ENCODE data around the gene NLK.
"Not testable (repeated sequence)": the region's sequence is repeated elsewhere in the genome, so short reads cannot be mapped to it uniquely, and the experiment has no call there.

NLK gene

GRCh38 chr17:28194382-28194781 lies 151.9 kb downstream of the NLK start:
- no peak for DNase-seq (ENCODE audit: low read depth)

- no peak for DNase-seq (ENCODE audit: low read depth)
Observed at GRCh38 chr17:28196636-28197035, 154.2 kb downstream of the NLK start.

- DNase-seq (ENCODE audit: low read depth) = no peak
Observed at GRCh38 chr17:28199115-28199514, 156.6 kb downstream of the NLK start.

GRCh38 chr17:28199728-28200127 lies 157.3 kb downstream of the NLK start:
- no peak for DNase-seq (ENCODE audit: low read depth)

DNA sequence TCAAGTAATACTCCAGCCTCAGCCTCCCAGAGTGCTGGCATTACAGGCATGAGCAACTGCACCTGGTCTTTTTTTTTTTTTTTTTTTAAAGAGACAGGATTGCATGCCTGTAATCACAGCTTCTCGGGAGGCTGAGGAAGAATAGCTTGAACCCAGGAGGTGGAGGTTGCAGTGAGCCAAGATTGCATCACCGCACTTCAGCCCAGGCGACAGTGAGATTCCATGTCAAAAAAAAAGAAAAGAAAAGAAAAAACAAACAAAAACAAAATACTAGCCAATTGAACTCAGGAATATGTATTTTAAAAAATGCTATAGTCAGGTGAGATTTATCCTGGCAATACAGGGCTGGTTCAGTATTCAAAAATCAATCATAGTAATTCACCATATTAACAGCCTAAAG lies 158.8 kb downstream of the NLK start:
- no peak for DNase-seq (ENCODE audit: low read depth)

- DNase-seq (ENCODE audit: low read depth) = no peak
Observed at GRCh38 chr17:28204244-28204643, 161.8 kb downstream of the NLK start.

GRCh38 chr17:28204751-28205150 lies 162.3 kb downstream of the NLK start:
- DNase-seq (ENCODE audit: low read depth) = peak; percentile 75

DNA sequence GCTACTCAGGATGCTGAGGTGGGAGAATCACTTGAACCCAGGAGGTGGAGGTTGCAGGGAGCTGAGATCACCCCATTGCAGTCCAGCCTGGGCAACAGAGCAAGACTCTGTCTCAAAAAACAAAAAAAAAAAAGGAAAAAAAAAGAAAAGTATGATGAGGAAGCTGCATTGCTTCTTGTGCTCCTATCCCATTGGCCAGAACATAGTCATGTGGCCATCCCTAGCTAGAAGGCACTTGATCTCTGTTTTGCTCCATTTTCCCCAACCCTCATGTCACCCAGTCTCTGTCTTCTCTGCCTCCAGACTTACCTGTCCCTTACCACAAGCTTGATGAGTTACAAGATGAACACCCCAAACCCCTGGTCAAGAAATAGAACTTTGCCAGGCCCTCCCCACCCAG lies 163.8 kb downstream of the NLK start:
- no peak for DNase-seq (ENCODE audit: low read depth)

DNA sequence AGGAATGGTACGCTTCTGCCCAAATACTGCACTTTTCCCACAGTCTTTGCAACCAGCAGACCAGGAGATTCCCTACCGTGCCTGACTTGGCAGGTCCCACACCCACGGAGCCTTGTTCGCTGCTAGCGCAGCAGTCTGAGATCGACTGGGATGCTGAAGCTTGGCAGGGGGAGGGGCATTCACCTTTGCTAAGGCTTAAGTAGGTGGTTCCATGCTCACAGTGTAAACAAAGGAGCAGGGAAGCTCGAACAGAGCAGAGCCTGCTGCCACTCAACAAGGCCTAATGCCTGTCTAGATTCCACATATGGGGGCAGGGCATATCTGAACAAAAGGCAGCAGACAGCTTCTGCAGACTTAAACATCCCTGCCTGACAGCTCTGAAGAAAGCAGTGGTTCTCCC lies 169.3 kb downstream of the NLK start:
- DNase-seq (ENCODE audit: low read depth) = no peak

GRCh38 chr17:28213578-28213977 lies 171.1 kb downstream of the NLK start:
- not testable (repeated sequence) for DNase-seq (ENCODE audit: low read depth)

GRCh38 chr17:28216052-28216451 lies 173.6 kb downstream of the NLK start:
- no peak for DNase-seq (ENCODE audit: low read depth)

- peak; percentile 61 for DNase-seq (ENCODE audit: low read depth)
Observed at GRCh38 chr17:28216528-28216927, 174.1 kb downstream of the NLK start.

GRCh38 chr17:28219771-28220170 lies 177.3 kb downstream of the NLK start:
- peak; percentile 23 for DNase-seq (ENCODE audit: low read depth)

DNA sequence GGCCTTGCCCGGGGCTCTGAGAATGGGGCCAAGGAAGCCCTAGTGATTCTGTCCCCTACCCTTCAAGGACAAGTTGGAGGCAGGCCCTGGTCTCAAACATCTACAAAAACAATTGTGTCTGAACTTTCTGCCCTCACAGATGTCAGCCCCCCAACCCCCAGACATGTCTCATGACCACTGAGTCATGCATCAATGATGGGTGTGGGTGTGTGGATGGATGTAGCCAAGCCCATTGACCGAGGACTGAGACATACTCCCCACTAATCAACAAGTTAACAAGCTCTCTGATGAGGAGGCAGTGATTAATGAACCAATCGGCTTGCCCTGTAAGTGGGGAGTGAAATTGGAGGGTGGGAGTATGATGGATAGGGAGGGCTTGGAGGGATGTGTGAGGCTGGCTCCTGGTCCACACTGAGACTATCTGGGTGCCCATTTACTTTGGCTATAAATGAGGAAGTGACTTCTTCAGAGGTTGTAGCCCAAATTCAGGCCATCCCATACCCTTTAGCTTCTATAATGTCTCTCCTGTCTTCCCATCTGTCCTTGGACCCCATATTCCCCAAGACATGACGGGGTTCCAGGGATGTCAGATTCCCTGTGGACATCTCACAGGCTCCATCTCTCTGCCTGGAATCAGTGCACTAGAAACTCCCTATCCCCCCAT lies 179.4 kb downstream of the NLK start:
- peak; percentile 20 for DNase-seq (ENCODE audit: low read depth)

DNA sequence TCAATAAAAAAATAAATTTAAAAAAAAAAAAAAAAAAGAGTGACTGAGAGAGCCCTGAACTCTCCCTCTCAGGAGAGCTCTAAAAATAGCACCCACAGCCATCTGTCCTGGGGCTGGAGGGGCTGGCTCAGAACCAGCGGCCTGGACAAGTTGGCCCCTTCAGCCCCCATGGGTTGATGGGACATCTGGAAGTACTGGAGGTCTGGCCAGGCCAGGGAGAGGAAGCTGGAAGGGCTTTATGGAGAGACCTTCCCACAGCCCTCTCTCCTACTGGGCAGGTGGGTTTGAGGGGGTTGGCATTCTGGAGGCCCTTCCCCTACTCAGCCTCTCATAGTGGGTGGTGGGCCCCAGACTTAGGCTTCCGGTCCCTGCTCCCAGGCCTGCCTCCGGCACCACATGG lies 182.8 kb downstream of the NLK start:
- peak; percentile 43 for DNase-seq (ENCODE audit: low read depth)

DNA sequence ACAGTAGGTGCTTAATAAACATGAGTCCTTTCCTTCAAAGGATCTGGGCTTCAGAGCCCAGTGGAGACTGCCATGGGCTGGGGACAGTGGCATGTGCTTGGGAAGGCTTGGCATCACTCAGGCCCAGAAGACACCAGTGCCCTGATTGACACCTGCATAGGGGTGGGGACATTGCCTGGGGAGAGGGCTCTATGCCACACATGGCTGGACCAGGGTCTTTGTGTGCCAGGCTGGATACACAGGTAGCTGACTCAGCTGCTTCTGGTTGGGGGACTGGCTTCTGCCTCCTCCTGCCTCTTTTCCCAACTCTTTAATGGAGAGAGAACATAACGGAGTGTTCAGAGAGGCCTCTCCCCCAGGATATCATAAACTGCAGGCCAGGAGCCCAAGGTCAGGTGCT lies 183.4 kb downstream of the NLK start:
- no peak for DNase-seq (ENCODE audit: low read depth)

- DNase-seq (ENCODE audit: low read depth) = no peak
Observed at GRCh38 chr17:28226563-28227315, 184.3 kb downstream of the NLK start.

DNA sequence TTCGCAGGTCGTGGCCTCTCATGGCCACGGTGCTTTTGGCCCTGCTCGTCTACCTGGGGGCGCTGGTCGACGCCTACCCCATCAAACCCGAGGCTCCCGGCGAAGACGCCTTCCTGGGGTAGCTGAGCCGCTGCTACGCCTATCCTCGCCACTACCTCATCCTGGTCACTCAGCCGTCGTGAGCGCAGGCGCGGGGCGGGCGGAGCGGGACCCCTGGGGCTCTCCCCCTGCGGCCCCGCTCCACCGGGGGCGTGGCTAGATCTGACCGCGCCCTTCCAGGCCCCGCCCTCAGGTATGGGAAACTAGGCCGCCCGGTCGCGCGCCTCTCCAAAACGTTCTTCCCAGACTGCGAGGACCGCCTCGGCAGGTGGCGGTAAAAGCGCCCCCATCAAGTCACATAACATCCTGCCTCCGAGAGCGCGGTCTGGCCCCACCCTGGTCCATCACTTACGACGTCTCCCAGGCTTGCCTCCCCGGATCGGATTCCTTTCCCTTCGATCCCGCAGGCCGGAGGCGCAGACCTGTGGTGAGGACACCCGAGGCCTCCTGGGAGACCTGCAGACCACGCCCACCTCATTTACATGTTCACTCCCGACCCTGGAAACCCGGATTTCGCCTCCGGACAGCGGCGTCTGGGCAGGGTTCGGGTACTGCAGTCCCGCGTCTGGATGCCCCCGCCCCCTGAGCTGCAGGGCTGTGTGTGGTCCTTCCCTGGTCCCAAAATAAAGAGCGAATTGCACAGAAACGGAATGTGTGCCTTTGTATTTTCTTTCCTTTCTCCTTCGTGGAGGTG lies 185.0 kb downstream of the NLK start:
- DNase-seq (ENCODE audit: low read depth) = peak; percentile 71

GRCh38 chr17:28228109-28228840 lies 185.8 kb downstream of the NLK start:
- DNase-seq (ENCODE audit: low read depth) = no peak

DNA sequence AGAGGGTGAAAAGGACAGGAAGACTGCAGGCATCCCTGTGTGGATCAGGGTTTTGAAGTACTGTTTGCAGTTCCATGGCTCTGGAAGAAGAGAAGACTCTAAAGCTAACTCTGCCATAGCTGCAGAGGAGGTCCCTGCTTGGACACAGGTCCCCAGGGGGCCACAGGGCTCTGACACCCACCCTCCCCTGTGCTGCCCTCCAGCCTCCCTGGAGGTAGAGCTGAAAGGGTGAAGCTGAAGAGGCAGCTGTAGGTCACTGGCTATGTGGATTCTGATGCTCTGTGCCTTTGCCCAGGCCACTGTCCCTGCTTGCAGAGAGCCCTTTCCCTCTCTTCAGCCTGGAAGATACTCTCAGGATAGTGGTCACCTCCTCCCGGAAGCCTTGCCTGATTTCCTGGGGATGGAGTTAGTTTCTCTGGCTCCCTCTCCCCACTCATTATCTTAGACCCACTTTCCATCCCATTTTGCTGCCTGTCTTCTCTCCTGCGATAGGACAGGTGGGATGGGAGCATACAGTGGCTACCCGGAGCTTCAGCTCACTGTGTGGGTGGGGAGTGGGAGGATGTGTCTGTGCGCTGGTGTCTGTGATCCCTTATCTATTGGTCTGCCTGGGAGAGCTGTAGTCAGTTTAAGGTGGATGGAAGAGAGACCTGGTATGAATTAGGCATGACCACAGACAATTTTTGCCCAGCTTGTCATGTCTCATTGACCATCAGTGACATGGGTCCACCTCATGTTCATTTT lies 186.7 kb downstream of the NLK start:
- no peak for DNase-seq (ENCODE audit: low read depth)

- no peak for DNase-seq (ENCODE audit: low read depth)
Observed at GRCh38 chr17:28230011-28230410, 187.5 kb downstream of the NLK start.

DNA sequence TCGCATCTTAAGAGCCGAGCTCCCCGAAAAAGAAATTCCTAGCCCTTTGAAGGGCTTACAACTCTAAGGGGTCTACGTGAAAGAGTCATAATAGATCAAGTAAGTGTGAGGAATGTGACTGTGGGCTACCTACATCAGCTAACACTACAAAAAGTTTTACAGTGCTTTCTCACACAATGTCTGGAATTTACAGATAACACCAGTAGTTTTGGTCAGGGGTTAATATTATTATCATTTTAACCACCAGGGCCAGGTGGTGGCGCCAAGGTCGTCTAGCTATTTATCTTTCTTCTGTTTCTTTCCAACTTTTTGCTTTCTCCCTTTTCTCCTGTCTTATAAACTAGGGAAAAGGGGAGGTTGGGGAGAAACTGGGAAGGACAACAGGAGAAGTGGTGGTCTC lies 188.1 kb downstream of the NLK start:
- DNase-seq (ENCODE audit: low read depth) = not testable (repeated sequence)

Data from EH (cell line).